Suppressor macrophage treated with lipopolysaccharide for 1 hour (primary cell): Measurements from ENCODE around the gene MTUS2.

ENCODE experiments used
- DNase-seq, 3 donors: peaks; one replicate each; pipeline ENCODE4 v3.0.0-alpha.2; 2020 to 2022

MTUS2 gene

DNA sequence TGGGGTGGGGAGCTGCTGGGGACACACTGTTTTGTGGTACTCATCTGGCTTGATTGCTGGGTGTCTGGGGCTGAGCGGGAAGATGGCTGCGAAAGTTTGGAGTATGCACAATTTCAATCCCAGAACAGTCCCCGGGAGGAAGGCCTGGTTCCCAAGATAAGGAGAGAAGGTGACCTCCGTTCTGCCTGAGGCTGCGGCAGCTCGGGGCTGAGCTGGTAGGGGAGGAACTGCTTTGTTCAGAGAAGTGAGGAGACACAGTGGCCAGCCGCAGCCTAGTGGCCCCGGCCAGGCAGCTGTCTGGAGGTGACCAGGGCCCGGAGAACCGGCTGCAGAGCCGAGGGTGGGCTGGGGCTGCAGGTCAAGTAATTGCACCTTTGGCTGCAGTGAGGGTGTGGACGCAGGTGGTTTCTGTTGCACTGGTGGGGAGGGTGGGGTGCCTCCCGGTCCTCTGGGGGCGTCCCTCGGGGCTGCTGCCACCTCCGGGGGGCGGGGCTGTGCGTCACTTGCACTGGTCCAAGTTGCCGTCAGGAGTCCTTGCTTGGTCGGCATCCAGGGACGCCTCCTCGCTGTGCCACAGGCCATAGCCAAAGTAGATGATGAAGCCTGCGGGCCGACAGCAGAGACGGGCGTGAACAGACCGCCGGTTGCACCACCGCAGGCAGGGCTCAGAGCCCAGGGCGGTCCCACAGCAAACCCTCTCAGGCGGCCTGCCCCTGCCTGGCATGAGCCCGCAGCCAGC lies 694.0 kb downstream of the MTUS2 start:
- DNase-seq = no peak

DNA sequence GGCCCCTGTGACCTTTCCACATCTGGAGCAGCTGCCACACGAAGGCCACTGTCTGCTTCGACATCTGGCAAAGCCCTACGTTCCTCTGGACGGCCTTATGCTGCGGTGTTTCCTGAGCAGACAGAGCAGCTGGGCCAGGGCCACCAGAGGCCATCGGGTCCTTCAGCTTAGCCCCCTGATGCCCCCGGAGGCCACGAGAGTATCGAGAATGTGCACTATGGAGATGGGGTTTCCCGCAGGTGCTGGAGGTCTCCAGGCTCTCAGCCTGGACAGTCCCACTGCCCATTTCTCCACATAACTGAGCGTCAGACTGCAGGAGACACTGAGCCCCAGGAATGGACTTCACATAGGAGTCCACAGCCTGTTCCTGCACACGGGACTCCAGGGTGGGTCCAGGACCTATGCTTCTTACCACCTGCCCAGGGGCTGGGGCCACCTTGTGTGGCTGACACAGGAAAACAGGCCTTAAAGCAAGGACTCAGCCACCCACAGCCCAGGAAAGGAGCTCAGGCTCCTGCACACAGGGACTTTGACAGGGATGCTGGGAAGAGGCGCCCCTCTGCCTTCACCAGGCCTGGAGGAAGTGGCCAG lies 694.7 kb downstream of the MTUS2 start:
- no peak for DNase-seq

DNA sequence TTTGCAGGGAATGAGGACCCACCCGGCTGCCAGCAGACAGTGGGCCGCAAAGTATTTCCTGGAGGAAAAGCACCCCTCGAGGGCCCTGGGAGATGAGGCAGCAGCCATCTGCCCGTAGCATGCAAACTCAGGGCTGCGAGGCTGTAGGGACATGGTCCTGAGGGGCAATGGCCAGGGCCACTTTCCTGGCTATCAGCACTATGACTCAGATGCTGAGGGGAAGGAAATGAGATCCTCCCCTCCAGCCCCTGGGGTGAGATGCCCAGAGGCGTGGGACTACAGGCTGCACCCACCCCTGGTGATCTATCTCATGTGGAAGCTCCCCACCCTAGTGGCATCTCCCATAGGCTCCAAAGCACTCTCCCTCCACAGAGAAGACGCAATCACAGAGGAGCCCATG lies 695.2 kb downstream of the MTUS2 start:
- DNase-seq = no peak

DNA sequence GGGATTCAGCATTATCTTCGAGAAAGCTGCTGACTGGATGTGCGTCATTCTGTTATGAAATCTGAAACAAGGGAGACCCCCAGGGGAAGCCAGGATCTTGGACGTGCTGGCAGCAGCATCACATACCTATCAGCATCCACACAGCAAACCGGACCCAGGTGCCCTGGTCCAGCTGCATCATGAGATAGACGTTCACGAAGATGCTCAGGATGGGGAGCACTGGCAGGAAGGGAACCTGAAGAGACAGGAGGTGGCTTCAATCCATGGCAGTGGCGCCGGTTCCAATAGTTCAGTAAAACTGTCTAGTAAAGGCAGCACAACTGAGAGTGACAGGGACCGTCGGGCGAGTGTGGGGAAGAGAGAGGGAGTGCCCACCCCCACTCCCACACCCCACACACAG lies 695.9 kb downstream of the MTUS2 start:
- DNase-seq = no peak

DNA sequence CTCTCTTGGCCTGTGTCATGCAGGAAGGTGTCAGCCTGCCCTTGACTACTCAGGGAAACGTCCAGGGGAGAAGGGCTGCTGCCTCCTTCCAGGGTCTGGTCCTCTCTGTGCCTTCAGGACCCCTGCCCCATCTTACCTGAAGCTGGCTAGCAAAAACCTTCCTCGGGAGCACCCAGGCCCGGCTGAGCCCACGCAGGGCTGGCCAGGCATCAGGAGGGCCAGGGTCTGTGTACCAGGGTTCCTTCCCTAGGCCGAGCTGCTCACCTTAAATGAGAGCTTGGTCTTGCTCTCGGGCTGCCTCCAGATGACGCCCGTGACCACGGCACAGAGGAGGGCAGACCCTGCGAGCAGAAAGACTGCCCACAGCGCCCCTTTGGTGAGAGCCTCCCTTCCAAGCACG lies 696.7 kb downstream of the MTUS2 start:
- no peak for DNase-seq

DNA sequence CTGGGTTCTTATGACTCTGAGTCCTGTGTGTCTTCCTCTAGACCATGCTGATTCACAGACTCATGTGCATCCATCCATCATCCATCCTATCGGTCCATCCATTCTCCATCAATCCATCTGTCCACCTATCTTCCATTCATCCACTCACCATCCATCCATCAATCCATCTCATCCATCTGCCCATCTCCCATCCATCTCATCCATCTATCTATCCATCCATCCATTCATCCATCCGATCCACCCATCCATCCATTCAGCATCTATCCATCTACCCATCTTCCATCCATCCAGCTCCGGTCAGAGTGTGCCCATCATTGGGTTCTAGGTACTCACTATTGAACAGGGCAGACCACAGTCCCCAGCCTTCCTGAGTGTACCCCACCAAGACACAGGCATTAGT lies 699.8 kb downstream of the MTUS2 start:
- DNase-seq = no peak

DNA sequence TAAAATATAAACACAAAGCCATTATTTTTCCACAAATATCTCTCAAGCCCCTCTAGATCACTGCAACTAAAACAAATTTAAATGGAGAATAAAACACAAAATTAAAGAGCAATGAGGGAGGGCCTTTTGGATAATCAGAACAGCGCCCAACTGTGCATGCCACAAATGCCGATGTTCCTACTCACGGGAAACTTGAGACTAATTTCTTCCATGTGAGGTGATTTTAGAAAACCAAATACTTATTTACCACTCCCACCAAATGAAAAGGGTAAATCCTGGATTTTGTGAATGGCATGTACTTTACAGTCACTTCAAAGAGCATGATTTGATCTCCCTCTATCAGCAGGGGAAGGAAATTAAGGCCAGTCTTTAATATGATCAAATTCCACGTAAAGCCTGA lies 700.5 kb downstream of the MTUS2 start:
- DNase-seq = no peak

DNA sequence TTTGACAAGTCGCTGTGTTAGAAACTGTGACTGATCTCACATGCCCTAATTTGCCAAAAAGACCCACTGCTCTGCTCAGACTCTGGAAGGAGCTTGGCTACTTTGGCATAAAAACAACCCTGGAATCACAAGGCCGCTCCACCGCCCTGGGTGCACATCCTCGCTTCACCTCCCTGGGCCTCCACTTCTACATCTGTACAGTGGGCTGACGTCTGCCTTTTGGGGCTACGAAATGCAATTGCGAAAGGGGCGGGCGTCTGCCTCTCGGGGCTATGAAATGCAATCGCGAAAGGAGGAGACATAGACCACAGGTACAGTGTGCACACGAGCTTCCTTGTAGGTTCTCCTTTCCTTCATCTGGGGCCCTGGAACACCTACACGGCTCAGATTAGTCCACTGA lies 701.2 kb downstream of the MTUS2 start:
- DNase-seq = no peak

DNA sequence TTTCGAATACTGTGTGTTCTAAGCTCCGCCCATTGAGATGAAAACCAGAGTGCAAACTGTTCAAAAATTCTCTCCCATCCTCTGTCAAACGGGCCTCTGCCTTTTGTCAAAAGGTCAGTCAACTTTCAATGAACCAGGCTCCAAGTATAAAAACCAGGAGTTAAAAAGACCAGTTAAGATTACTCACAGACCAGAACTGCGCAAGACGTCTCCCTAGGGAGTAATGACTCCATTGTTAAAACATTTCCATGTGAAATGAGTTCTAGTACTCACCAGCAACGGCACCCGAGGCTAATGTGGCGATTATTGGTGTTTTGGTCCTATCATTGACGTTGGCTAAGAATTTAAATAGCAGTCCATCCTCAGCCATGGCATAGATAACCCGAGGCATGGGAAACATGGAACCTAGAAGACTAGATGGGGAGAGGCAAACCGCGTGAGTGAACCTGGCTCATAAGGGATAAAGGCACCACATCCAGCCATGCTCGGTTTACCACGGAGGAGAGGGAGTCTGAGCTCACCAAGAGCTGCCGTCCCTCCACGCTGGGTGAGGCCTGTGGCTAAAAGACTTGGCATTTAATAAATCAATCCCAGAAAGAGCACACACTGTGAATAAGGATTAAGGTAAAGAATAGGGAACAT lies 702.0 kb downstream of the MTUS2 start:
- no peak for DNase-seq

DNA sequence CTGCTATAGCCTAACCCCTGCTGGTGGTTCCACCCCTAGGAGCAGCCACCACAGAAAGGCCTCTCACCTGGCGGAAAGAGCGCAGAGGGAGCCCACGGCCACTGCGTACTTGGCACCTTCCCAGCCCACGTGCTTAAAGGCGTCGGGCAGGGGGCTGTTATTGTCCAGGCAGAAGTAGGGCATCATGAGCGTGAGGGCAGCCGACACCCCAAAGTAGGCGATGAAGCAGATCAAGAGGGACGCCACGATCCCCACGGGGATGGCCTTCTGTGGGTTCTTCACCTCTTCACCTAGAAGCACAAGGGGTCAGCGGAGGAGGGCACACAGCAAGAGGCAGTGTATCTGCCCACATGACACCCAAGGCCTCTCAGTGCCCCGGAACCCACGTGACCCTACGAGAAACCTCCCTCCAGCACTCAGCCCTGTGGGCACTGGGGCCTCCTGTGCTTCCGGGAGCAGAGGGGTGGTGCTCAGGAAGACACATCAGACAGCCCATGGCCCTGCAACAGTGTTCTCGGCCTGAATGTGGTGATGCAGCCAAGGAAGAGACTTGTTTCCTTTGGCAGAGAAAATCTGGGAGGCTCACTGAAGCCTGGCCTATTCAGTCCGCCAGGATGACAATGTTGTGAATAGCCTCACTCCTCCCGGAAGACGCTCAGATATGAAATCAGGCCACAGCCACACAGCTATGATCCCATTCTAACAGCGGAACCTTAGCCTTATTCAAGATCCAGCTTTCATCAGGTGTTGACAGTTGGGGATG lies 703.2 kb downstream of the MTUS2 start:
- DNase-seq = no peak

DNA sequence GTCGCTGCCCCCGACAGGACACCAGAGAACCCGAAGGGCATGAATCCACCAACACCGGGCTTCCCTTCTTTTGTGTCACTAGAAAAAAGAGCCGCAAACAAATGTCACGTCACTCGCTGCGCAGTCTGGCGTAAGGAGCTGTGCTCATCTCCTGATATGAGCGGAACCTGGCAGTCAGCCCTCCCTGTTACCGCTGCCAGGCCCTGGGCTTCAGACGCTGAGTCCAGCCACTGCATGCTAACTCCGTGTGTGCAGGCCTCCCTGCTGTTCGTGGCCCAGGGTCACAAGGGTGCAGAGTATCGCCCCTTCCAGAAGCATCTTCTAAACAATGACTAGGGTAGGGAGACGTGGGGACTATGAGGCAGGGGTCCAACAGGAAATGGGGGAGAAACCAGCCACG lies 704.0 kb downstream of the MTUS2 start:
- no peak for DNase-seq

DNA sequence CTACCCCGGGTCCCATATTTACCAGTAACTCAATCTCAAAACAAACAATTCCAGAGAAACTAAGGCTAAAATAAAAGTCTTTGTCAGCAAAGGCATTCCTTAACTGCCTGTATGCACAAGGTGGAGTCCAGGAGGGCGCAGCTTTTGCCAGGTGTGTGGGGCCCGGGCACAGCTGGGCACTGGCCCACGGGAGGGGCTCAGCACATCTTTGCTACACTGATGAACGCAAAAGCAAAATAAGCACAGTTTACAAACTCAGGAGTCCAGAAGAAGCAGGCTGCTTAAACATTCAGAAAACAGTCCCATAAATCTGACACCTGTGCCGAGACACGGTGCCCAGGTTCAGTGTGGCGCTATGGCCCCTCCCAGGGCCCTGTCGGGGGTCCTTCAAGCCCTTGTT lies 704.5 kb downstream of the MTUS2 start:
- DNase-seq = no peak

DNA sequence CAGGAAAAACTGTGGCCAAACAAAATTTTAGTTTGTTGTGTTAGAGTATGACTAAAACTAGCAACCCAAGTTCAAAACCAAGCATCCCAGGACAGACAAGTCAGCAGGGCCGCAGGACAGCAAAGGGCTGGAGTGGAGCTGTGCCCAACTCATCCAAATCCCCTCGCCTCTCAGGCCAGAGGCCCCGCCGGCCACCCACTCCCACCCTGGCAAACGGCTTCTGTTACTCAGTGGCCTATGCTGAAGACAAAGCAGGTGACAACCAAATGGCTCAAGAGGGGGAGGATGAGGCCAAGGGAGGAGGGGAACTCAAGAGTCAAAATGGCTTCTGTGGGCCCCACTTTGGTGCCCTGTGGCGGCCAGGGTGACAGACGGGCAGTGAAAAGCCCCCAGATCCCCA lies 705.6 kb downstream of the MTUS2 start:
- no peak for DNase-seq

DNA sequence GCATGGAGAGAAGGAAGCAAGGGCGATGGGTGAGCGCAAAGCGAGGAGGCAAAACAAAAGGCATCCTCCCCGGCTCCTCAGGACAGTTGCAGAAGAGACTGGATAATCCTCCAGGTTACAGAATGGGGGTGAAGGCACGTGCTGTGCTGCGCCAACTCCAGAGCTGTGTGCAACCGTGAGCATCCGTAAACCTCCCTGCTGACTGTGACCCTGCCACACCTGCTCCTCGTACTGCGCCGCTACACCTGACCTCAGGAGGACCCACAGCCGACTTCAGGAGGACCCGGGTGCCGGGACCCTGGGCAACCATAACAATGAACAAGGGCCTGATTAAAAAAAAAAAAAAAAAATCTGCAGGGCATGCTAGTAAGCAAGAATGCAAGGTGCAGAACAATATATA lies 706.6 kb downstream of the MTUS2 start:
- DNase-seq = no peak

DNA sequence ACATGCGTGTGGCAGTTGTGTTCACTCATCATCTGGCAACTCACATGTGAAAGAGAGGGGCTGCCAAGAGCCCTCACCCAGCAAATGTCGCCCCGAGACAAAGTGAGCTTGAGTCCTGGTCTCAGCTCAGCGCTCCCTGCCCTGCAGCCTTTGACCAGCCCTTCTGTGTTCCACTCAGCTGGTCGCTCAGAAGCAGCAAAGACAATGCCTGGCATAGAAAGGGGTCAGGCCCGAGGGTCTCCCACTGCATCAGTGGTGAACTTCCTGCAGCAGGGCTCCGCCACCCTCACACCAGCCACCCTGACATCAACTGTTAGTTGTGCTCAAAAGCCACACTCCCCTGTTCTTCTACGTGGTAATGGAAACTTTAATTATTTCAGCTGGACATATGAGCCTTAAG lies 707.4 kb downstream of the MTUS2 start:
- DNase-seq = no peak

DNA sequence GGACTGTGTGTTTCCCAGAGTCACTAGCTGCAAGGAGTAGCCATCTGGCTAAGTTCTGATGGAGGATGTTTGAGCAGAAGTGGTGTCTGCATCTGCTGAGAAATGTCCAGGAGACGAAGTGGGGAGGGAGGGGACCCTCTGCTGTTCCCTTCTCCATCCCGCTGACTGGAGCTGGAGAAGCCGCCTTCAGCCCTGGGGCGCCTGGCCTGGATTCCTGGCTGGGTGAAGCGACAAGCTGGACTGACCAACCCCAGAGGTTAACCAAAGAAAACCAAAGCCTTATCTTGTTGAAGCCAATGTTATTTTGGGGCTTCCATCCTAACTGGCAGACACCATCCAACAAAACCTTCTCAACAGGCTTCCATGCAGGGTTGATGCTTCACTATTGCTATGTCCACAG lies 707.8 kb downstream of the MTUS2 start:
- DNase-seq = no peak

DNA sequence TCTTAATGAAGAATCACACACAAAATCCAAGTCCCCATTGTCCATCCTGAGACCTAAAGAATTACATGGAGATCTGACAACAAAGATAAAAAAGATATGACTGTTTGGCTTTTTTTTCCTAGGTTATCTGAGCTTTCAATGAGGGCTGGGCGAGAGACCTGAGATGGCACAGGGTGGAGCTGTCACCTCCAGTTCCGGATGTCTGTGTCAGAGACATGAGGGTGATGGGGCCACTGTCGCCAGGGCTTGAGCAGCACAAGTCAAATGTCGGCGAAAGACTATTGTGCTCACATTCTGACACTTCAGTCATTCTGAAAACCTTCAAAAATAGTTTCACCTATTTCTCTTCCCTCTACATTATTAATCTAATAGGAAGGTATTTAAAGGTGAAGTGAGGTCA lies 709.6 kb downstream of the MTUS2 start:
- no peak for DNase-seq

DNA sequence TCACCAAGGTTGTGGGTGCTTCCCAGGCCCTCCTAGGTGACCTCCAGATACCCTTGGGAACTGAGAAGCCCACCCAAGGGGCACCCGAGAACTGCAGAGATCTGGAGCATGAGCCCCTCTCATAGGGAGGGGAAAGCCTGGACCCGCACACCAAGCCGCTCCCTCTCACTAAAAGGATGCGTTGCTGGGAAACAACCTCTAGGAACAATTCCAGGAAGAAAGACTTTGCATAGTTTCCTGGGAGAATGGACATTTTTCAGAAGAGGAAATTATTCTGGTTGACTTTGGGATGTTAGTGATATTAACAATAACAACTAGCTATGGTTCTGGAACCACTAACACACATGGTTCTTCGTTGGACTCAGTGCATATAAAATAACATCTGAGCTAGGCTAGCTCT lies 710.8 kb downstream of the MTUS2 start:
- DNase-seq = no peak

DNA sequence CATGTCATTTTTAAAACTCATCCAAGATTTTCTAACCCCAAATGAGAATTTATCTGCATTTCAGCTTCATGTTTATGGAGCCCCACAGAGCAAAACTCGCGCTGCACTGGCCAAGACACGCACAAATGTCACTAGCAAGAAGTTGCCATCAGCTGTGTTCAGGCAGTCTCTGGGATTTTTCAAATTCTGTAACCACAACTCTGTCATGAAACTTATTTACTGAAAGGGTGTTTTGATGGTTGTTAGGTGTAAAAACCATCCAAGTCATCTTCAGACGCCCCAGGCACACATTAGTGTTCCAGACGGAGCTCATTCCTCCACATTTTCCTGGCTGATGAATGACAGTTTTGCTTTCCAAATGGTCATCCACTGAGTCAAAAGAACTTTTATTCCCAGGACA lies 712.0 kb downstream of the MTUS2 start:
- DNase-seq = no peak

DNA sequence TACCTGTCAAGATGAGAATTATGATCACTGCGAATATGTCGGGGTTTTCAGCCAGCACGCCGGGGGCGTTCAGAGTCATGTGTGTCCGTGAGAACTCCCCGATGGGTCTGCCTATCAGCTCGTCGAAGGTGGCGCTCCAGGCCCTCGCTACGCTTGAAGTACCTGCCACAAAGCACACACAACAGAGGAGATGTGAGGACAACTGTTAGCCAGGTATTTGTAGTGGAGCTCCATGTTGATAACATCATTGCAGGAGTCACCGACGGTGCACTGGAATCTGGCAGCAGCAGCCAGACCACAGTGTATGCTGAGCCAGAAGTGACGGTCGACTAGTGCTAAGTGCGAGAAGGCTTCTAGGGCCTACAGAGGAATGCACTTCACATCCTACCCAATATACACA lies 712.7 kb downstream of the MTUS2 start:
- DNase-seq = no peak

DNA sequence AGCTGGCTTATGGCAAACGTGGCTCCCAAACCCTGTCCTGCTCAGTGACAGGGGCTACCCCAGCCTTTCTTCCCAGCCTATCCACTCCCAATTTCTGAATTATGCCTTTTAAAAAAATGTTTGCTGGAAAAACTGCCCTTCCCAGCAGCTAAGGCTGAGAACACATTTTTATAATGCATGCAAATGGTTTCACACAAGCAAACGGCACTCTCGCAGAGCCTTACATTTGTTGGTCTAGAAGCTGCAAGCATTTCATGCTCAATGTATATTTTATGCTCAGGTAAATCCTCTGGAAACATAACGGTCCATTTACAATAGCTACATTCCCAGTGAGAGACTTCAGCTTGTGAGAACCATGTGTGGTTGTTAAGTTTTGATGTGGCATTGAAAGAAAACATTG lies 713.9 kb downstream of the MTUS2 start:
- DNase-seq = no peak

DNA sequence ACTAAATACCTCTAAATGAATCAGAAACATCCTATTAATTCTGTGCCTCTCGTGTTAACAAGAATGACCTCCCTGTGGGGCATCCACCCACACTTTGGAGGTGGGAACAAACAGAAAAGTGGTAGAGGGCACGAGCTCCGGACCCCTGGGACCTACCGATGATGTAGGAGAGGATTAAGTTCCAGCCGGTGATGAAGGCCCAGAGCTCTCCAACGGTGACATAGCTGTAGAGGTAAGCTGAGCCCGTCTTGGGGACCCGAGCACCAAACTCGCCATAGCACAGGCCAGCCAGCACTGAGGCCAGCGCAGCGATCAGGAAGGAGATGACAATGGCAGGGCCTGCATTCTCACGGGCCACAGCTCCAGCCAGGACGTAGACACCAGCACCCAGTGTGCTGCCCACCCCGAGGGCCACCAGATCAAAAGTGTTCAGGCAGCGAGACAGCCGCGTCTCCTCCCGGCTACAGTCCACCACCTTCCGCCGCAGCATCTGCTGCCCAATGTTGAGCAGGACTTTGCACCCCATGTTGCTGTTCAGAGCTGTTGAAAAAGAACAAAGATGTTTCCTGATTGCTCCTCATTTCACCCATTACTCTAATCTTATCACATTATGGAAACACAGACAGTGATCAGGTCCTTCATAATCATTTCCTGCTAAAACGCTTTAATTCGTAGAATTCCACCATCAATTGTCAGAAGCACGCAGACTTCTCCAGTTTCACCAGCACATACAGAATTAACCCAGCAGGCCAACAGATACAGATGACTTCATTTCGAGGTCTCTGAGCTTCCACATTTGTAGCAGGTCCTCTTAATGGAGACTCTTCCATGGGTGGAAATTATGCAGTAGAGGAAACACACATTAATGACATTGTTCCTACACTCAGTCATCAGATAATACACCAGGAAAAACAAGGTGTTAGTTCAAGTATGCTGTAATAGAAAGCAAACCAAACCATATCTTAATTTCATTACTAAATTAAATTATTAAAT lies 715.8 kb downstream of the MTUS2 start:
- no peak for DNase-seq

DNA sequence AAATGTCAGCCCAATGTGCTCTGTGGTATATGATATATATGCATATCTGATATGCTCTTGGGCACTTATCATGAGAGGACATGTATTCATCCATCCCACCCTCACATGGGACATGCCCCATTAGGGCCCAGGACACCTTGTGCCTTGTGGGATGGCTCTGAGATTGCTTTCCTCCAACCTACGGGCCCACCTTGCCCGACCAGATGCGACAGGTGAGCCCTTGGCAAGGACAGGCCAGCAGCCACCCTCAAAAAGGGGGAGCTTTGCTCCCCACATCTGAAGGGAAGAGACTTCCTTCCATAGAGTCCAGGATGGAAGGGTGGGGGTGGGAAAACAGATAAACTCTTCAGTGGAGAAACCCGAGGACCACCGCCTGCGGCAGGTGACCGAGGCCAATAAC lies 716.7 kb downstream of the MTUS2 start:
- DNase-seq = no peak
